ES-I3 (cell line): Measurements from ENCODE around the gene SLIT2.

Experiments used
- H3K36me3 ChIP-seq: 2 replicates; pipeline ENCODE4 v1.6.1; 2013; ENCODE audit warnings: mild to moderate bottlenecking, low read length, control low read depth, moderate library complexity; ENCODE audit not compliant: insufficient read depth
- H3K4me1 ChIP-seq: 2 replicates; pipeline ENCODE4 v1.6.1; 2013; ENCODE audit warnings: mild to moderate bottlenecking, control low read depth, low read length; ENCODE audit not compliant: insufficient read depth
- H3K9ac ChIP-seq: 2 replicates; pipeline ENCODE4 v1.6.1; 2013; ENCODE audit warnings: low read depth, mild to moderate bottlenecking, low read length, moderate library complexity
- H3K9me3 ChIP-seq: 2 replicates; pipeline ENCODE4 v1.6.1; 2013; ENCODE audit warnings: mild to moderate bottlenecking, low read length, moderate library complexity; ENCODE audit not compliant: control insufficient read depth, insufficient read depth

The SLIT2 gene

DNA sequence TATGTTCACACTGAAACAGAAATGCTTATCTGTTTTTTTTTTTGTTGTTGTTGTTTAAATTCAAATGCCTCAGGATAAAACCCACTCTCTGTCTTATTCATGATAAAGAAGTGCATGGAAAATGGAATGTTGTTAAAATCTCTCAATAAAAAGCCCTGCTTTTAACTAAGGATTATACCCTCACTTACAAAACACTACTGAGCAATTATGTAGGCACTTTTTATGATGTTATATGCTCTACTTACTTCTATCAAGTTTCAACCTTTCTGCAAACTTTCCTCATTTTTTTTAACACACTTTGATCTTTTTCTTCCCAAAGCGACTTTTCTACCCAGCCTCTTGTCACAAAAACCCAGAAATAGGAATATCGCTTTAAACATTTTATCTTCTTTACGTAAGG, 26.5 kb downstream of the SLIT2 start:
- H3K9me3 ChIP-seq: no peaks in the 10 kb centered on the region
- H3K9ac ChIP-seq: no peak overlapping the region
- no peaks in the 10 kb centered on the region; the same call in 1 of the 2 replicates for H3K36me3 ChIP-seq

DNA sequence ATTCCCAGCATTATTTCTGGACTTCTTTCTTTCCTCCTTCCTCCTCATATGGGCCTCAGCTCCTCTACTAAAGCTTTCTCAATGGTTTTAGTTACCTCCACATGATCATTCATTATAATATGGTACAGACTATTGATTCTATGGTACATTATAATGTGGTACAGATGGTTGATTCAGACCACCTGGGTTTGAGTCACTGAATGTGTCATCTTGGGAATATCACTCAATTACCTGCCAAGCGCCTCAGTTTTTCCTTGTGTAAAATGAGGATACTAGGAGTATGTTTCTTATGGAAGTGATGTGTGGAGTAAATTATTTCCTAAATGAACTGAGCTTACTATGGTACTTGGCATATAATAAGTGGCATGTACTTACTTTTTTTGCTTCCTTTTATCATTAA, 27.7 kb downstream of the SLIT2 start:
- Histone ChIP-seq H3K4me1 (peaks cover 13% of the 10 kb centered on the region; the same call in 1 of the 2 replicates), H3K9ac (no peak overlapping the region), H3K36me3 (no peaks in the 10 kb centered on the region; the same call in 1 of the 2 replicates), H3K9me3 (no peaks in the 10 kb centered on the region)

More for the DNA sequence above, 26.5 kb downstream of the SLIT2 start:
- peaks cover 14% of the 10 kb centered on the region; the same call in 1 of the 2 replicates for H3K4me1 ChIP-seq

DNA sequence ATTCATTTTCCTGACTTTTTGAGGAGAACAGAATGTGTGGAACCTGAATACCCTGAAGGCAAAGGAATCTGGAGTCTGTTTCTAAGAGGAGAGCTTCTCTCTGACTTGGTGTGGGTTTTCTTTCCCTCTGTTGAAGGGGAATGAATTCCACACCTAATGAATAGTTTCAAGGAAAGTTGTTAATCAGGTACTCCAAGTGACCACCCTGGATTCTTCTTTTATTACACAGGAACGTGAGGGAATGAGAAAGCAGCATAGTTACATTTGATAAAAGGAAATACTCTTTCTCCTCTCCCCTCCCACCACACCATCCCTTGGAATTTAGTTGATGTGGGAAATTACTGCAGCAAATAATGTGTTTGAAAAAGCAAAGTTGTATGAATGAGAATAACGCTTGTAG, 29.7 kb downstream of the SLIT2 start:
- H3K9me3 ChIP-seq: no peaks in the 10 kb centered on the region
- no peaks in the 10 kb centered on the region; the same call in 1 of the 2 replicates for H3K36me3 ChIP-seq
- no peak overlapping the region for H3K9ac ChIP-seq
- peaks cover 11% of the 10 kb centered on the region; the same call in 1 of the 2 replicates for H3K4me1 ChIP-seq

- H3K9me3 ChIP-seq: no peaks in the 10 kb centered on the region
- no peaks in the 10 kb centered on the region; the same call in 1 of the 2 replicates for H3K36me3 ChIP-seq
- no peak overlapping the region for H3K9ac ChIP-seq
- H3K4me1 ChIP-seq: peaks cover 17% of the 10 kb centered on the region
Measured at GRCh38 chr4:20283039-20283438, 31.3 kb downstream of the SLIT2 start.

- Histone ChIP-seq H3K36me3 (no peaks in the 10 kb centered on the region; the same call in 1 of the 2 replicates), H3K4me1 (peaks cover 17% of the 10 kb centered on the region), H3K9ac (no peak overlapping the region), H3K9me3 (no peaks in the 10 kb centered on the region)
Measured at GRCh38 chr4:20284990-20285389, 33.3 kb downstream of the SLIT2 start.

DNA sequence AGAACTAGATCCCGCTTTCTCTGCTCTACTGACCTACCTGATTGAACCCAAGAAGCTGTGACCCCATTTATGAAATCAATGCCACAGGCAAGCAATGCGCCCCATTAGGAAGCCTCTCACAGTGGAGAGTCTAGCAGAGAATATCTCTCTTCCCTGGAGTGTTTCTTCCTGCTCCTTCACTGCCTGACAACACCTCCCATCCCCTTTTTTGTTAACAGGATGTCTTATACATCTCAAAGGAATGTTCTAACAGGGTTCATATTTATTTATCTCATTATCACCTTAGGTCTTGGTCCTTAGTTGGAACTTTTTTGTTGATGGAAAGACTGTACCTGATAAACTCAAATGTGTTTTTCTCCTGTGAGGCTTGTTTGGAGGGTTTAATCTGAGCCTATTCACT, 35.5 kb downstream of the SLIT2 start:
- no peaks in the 10 kb centered on the region for H3K36me3 ChIP-seq

DNA sequence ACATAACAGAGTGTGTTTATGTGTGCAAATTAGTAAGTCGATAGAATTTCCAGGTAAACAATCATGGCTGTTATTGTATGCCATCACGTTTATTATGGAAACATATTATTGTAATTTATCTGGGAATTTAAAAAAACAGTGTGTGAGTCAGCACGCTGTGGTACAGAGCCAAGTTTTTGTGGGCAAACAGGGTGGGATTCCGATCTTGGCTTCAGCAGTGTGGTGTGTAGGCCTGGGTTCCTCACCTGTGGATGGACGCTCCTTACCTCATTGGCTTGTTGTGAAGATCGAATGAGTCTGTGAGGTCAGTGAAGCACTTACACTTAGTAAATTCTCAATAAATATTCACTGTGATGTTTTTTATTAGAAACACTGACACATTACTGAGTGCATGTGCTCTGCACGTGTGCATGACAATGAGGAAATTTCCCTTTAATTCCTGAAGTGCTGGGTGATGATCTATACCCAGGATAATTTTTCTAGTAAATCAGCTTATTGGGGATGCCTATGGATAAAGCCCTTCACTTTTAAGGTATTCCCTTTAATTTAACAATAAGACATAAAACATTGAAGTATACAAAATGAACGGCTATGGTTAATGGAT, 36.4 kb downstream of the SLIT2 start:
- no peaks in the 10 kb centered on the region for H3K9me3 ChIP-seq
- H3K9ac ChIP-seq: no peak overlapping the region
- H3K4me1 ChIP-seq: peaks cover 8% of the 10 kb centered on the region
- H3K36me3 ChIP-seq: no peaks in the 10 kb centered on the region

More for the DNA sequence above, 35.5 kb downstream of the SLIT2 start:
- Histone ChIP-seq H3K4me1 (peaks cover 8% of the 10 kb centered on the region), H3K9me3 (no peaks in the 10 kb centered on the region), H3K9ac (no peak overlapping the region)

DNA sequence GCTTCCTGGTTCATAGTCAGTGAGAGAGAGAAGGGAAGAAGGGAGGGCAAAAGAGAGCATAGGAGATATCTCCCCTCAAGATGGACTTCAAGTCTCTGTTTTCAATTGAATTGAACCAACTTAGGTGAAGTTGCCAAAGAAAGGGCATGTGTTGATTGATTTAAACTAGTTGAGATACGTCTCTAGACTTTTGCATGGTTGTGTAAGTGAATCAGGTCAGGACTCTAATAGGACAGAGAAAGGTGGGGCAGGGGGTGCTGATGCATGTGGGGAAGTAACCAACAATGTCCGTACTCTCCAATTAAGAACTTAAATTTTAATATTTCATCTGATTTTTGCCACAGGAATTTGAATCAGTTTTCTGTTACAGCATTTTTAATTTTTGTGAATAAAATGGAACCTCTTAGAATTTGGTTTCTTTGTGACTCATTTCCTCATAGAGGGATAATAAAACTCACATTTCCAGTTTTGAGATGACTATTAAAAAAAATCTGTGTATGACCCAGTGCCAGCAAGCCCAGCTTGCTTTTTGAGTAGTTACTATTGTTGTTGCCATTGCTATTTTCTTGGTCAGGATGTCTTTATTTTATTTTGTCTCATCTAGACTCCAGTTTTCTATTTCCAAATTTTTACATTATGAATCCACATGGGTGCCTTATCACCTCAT, 37.3 kb downstream of the SLIT2 start:
- Histone ChIP-seq H3K9ac (no peak overlapping the region), H3K9me3 (no peaks in the 10 kb centered on the region), H3K4me1 (peaks cover 8% of the 10 kb centered on the region), H3K36me3 (no peaks in the 10 kb centered on the region)

GRCh38 chr4:20289782-20290181, 38.1 kb downstream of the SLIT2 start:
- H3K9ac ChIP-seq: no peak overlapping the region
- H3K9me3 ChIP-seq: no peaks in the 10 kb centered on the region
- peaks cover 8% of the 10 kb centered on the region for H3K4me1 ChIP-seq
- H3K36me3 ChIP-seq: no peaks in the 10 kb centered on the region

- H3K9me3 ChIP-seq: no peaks in the 10 kb centered on the region
- no peaks in the 10 kb centered on the region for H3K4me1 ChIP-seq
- no peak overlapping the region for H3K9ac ChIP-seq
- H3K36me3 ChIP-seq: no peaks in the 10 kb centered on the region
Measured at GRCh38 chr4:20292739-20293138, 41.0 kb downstream of the SLIT2 start.

GRCh38 chr4:20297261-20297660, 45.6 kb downstream of the SLIT2 start:
- no peak overlapping the region for H3K9ac ChIP-seq

DNA sequence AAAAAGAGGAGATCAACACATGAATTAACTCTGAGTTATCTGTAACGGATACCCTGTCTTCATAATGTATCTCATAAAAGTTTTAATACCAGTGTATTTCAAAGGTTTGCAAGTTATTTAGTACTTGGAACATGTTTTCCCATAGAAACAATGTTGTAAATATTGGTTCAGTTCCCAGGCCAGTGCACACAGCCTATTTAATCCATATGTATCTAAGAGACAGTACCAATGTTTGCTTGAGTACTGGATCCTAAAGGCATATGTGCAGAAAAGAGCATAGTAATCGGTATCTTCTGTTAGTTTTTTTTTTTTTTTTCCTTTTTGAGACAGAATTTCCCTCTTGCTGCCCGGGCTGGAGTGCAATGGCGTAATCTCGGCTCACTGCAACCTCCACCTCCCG, 46.1 kb downstream of the SLIT2 start:
- no peaks in the 10 kb centered on the region for H3K36me3 ChIP-seq
- no peaks in the 10 kb centered on the region for H3K9me3 ChIP-seq
- no peak overlapping the region for H3K9ac ChIP-seq
- H3K4me1 ChIP-seq: no peaks in the 10 kb centered on the region

More at GRCh38 chr4:20297261-20297660, 45.6 kb downstream of the SLIT2 start:
- no peaks in the 10 kb centered on the region for H3K36me3 ChIP-seq
- no peaks in the 10 kb centered on the region for H3K9me3 ChIP-seq
- no peaks in the 10 kb centered on the region for H3K4me1 ChIP-seq

GRCh38 chr4:20298455-20298854, 46.8 kb downstream of the SLIT2 start:
- Histone ChIP-seq H3K4me1 (no peaks in the 10 kb centered on the region), H3K9ac (no peak overlapping the region), H3K9me3 (no peaks in the 10 kb centered on the region), H3K36me3 (no peaks in the 10 kb centered on the region)

- Histone ChIP-seq H3K9me3 (no peaks in the 10 kb centered on the region), H3K4me1 (no peaks in the 10 kb centered on the region)
Measured at GRCh38 chr4:20298986-20299385, 47.3 kb downstream of the SLIT2 start.

DNA sequence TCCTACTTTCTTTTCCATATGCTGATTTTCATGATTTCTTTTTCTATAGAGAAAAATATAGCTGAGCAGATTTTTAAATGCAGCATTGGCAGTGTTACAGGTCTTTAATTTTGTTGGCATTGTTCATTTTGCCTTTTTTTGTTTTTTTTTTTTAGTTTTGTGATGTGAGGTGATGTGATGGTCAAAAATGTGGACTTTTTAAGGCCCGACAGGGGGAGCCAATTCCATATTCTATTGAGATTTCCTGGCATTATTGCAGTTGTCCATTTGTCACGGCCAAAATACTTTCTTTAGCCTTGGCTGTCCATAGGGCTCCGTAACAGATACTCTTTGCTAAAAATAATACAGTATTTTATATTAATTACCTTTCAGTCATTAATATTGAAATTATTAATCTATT, 47.8 kb downstream of the SLIT2 start:
- Histone ChIP-seq H3K9ac (no peak overlapping the region), H3K9me3 (no peaks in the 10 kb centered on the region), H3K36me3 (no peaks in the 10 kb centered on the region), H3K4me1 (no peaks in the 10 kb centered on the region)

More at GRCh38 chr4:20298986-20299385, 47.3 kb downstream of the SLIT2 start:
- Histone ChIP-seq H3K36me3 (no peaks in the 10 kb centered on the region), H3K9ac (no peak overlapping the region)
